Measurements from ENCODE around the gene TBC1D2.

- TF ChIP-seq CTCF (IDR thresholded peaks at IDR 0.05; ENCODE audit: insufficient read depth, low read length, poor library complexity, severe bottlenecking) (no peak), EZH2phosphoT487 (conservative IDR thresholded peaks at IDR 0.05; ENCODE audit: low read length) (no peak)
Observed at GRCh38 chr9:98210435-98210834, 45.0 kb downstream of the TBC1D2 start.

Measured in SU-DHL-6 (cell line).